AG04449 (cell line): Measurements from ENCODE around the gene FAM168B.

Source experiments
- CTCF ChIA-PET: fragments of 350-600 bp; formaldehyde crosslinking; extraction: SDS; loops from one replicate; lab custom pipeline; 2021; ENCODE audit warnings: antibody characterized with exemption; lab: Yijun Ruan, JAX
- POLR2A ChIA-PET: fragments of 400-600, 350-600 bp; formaldehyde crosslinking; extraction: SDS; loops from one replicate; lab custom pipeline; 2020; ENCODE audit warnings: antibody characterized with exemption, inconsistent platforms; lab: Yijun Ruan, JAX
- DNase-seq: peaks from one replicate; pipeline ENCODE4 v3.0.0-alpha.2; 2010; ENCODE audit warnings: low read depth, low spot score
- H3K4me3 ChIP-seq: 2 replicates; pipeline ENCODE4 v1.5.1; 2011; ENCODE audit warnings: low read depth, mild to moderate bottlenecking, control low read depth, low read length
- CTCF ChIP-seq: IDR thresholded peaks from one replicate; pipeline ENCODE4 v1.5.1; 2011; ENCODE audit warnings: mild to moderate bottlenecking, moderate library complexity, low read length, control low read depth, inconsistent platforms; ENCODE audit not compliant: insufficient read depth; ENCODE audit errors: missing control alignments

FAM168B gene

DNA sequence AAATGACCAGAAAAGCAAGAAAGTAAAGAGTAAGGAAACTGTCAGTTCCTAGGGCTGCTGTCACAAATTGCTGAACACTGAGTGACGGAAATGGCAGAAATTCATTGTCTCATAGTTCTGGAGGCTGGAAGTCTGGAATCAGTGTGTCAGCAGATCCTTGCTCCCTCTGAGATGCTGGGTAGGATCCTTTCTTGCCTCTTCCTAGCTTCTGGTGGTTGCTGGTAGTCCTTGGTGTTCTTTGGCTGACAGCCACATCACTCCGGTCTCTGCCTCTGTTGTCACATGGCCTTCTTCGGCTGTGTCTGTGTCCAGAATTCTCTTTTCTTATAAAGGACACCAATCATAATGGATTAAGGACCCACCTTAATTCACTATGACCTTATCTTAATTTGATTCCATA lies 33.8 kb upstream of the FAM168B start:
- CTCF ChIA-PET = no interaction called here
- DNase-seq = no peak
- TF ChIP-seq CTCF = no peak
- POLR2A ChIA-PET = no interaction called here
- H3K4me3 ChIP-seq = no peak overlapping the region

DNA sequence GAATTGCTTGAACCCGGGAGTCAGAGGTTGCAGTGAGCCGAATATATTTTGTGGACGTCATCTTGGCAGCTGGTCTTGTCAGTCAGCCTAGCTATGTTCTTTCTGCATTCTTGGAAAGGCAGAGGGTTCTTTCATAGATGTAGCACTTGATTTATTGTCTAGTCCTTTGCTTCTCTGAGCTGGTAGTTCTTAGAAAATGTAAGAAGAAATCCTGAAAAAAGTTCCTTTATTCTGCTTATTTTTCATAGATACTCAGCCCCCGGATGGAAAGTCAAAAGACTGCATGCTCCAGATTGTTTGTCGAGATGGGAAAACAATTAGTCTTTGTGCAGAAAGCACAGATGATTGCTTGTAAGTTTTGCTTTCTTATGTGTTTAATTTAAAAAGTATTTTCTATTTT lies 33.2 kb upstream of the FAM168B start:
- ChIA-PET CTCF (no interaction called here), POLR2A (no interaction called here)
- H3K4me3 ChIP-seq = no peak overlapping the region
- DNase-seq = no peak
- no peak for TF ChIP-seq CTCF

DNA sequence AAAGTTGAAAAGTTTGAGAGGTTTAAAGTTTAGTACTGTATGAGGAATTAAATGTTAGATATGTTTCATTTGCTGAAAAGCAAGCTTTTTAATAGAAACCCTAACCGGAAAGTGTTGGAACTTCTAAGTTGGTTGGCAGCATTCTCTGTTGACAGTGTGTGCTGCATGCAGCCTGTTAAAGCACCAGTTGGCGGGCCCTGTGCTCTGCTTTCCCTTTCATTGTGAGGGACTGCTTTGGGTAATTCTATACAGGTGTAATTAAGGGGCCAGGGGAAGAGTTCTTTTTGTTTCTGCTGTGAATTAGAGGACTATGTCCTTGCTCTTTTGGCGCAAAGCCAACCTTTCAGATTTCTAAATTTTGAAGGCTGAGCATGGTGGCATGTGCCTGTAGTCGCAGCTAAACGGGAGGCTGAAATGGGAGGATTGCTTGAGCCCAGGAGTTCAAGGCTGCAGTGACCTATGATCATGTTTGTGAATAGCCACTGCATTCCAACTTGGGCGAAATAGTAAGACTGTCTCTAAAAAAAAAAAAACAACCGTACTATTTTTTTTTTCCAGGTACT lies 32.0 kb upstream of the FAM168B start:
- H3K4me3 ChIP-seq = no peak overlapping the region
- CTCF ChIA-PET = no interaction called here
- no peak for TF ChIP-seq CTCF
- POLR2A ChIA-PET = no interaction called here
- DNase-seq = no peak

DNA sequence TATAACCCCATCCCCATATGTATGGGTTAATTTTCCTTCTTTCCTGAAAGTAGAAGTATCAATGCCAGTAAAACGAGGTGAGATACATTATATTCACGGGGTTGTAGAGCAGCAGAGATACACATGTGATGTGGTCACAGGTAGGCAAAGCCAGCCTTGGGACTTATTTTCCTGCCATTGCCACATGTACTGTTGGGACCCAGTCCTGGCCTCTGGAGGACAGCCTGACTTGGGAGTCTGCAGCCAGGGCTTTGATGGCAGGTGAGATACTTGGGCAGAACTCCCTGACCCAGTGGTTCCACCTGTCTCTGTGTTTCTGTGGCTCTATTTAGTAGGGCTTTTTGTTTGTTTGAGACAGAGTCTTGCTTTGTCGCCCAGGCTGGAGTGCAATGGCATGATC lies 29.9 kb upstream of the FAM168B start:
- no peak overlapping the region for H3K4me3 ChIP-seq
- ChIA-PET CTCF (no interaction called here), POLR2A (no interaction called here)
- DNase-seq = no peak
- no peak for TF ChIP-seq CTCF

- TF ChIP-seq CTCF = no peak
- no peak for DNase-seq
- no peak overlapping the region for H3K4me3 ChIP-seq
- ChIA-PET CTCF (no interaction called here), POLR2A (no interaction called here)
These were observed 29.2 kb upstream of the FAM168B start for GRCh38 chr2:131122496-131122895.

DNA sequence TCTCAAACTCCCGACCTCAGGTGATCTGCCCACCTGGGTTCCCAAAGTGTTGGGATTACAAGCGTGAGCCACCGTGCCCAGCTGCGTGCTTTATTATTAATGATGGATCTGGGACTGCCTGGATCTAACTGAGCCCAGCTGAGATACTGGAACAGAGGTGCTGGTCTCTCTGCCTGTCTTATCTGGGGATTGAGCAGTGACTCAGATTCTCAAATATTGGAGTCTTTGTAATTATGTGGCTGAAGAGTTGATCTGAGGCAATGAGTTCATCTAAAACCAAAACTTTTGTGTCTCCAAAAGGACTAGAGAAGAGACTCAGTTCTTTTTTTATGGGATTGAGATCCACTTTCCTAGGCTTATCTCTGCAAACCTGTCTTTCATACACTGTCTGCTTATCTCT lies 28.2 kb upstream of the FAM168B start:
- ChIA-PET POLR2A (no interaction called here), CTCF (no interaction called here)
- no peak overlapping the region for H3K4me3 ChIP-seq

More for the DNA sequence above, 28.2 kb upstream of the FAM168B start:
- no peak for DNase-seq
- TF ChIP-seq CTCF = no peak
